ENCODE measurements around the gene KRTAP12-4. TPM values are rescaled to one million over a fixed set of nuclear protein-coding genes. Genes with fewer than 3 reads are reported as not detected.
"Not testable (repeated sequence)": the region's sequence is repeated elsewhere in the genome, so short reads cannot be mapped to it uniquely, and the experiment has no call there.

Gene KRTAP12-4
- total RNA-seq, 1 donor from 2014 or later = not detected

DNA sequence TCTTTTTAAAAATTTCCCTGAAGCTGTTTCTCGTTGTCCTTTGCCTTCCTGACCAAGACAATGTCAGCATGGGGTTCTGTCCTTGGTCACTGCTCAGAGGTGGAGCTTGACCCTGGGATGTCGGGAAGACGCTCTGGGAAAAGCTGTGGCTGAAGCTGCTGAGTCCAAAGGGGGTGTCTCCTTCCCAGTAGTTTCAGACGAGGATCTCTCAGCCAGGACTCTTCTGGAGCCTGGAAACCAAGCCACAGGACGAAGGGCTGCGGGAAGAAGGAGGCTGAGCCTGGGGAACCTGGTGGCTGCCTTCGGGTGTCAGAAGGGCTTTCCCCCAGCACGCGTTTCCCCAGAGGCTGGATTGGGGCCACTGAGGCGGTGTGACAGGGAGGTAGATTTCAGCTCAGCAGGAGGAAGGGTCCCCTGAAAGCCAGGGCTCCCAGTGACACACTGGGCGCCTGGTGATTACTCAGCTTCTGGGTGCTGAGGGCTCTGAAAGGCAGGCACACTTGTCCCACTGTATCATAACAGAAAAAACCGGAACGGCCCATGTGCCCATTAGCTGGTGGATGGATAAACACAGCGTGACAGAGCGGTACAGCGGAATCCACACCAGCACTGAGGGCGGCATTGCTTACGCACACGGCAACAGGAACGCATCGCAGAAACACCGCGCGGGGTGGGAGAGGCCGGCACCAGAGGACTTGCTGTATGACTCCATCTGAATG is 32.5 kb upstream of the KRTAP12-4 start:
- H3K36me3 Mint-ChIP-seq (ENCODE audit: low read depth, unreplicated experiment) = no peaks in the 10 kb centered on the region
- H3K4me3 Mint-ChIP-seq (ENCODE audit: unreplicated experiment) = no peak overlapping the region
- DNase-seq (ENCODE audit: low spot score) = no peak
- peaks cover 5% of the 10 kb centered on the region for H3K4me1 Mint-ChIP-seq (ENCODE audit: unreplicated experiment)
- H3K27ac Mint-ChIP-seq (ENCODE audit: unreplicated experiment) = peak overlapping the region; percentile 24
- TF ChIP-seq, protein P1, sequence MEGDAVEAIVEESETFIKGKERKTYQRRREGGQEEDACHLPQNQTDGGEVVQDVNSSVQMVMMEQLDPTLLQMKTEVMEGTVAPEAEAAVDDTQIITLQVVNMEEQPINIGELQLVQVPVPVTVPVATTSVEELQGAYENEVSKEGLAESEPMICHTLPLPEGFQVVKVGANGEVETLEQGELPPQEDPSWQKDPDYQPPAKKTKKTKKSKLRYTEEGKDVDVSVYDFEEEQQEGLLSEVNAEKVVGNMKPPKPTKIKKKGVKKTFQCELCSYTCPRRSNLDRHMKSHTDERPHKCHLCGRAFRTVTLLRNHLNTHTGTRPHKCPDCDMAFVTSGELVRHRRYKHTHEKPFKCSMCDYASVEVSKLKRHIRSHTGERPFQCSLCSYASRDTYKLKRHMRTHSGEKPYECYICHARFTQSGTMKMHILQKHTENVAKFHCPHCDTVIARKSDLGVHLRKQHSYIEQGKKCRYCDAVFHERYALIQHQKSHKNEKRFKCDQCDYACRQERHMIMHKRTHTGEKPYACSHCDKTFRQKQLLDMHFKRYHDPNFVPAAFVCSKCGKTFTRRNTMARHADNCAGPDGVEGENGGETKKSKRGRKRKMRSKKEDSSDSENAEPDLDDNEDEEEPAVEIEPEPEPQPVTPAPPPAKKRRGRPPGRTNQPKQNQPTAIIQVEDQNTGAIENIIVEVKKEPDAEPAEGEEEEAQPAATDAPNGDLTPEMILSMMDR (IDR thresholded peaks at IDR 0.05; ENCODE audit: unreplicated experiment) = no peak
- no peaks in the 10 kb centered on the region for H3K9me3 Mint-ChIP-seq (ENCODE audit: unreplicated experiment)
- peaks cover 9% of the 10 kb centered on the region for H3K27me3 Mint-ChIP-seq (ENCODE audit: unreplicated experiment)

DNA sequence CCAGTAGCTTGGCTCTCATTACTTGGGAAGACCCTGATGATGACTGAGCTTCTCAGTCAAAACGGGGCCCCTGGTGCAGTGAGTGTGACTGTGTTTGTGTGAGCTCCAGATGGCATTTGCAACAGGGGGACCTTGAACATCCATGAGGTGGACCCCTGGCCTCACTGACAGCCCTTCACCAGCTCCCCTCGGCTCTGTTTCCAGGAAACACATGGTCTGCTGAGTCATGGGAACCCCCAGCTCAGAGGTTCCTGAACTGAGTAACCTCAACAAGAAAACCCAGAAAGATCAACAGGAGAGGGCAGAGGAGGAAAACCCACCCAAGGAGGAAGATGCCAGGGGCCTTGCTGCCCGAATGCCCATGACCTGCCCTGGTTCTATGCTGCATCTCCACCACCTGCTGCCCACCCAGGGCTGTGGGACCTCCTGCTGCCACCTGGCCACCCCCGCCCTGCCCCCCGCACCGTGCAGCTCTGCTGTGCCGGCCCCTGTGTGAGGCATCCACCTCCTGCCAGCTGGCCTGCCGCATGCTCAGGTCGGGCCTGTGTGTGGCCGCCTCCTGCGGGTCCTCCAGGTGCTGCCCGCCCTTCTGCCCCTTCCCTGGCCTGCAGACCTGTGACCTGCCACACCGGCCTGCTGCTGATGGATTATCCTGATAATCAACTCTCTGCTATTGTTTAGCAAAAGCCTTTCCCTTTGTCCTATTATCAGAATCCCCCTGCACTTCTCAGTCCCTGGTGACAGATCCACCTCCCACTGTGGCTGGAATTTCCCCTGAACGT is 31.7 kb upstream of the KRTAP12-4 start:
- H3K4me3 Mint-ChIP-seq (ENCODE audit: unreplicated experiment) = no peak overlapping the region
- H3K4me1 Mint-ChIP-seq (ENCODE audit: unreplicated experiment) = peaks cover 5% of the 10 kb centered on the region
- no peak for DNase-seq (ENCODE audit: low spot score)
- H3K9me3 Mint-ChIP-seq (ENCODE audit: unreplicated experiment) = no peaks in the 10 kb centered on the region
- peaks cover 9% of the 10 kb centered on the region for H3K27me3 Mint-ChIP-seq (ENCODE audit: unreplicated experiment)
- TF ChIP-seq, protein P1 (IDR thresholded peaks at IDR 0.05; ENCODE audit: unreplicated experiment) = no peak
- H3K27ac Mint-ChIP-seq (ENCODE audit: unreplicated experiment) = peak overlapping the region; percentile 24
- H3K36me3 Mint-ChIP-seq (ENCODE audit: low read depth, unreplicated experiment) = no peaks in the 10 kb centered on the region

DNA sequence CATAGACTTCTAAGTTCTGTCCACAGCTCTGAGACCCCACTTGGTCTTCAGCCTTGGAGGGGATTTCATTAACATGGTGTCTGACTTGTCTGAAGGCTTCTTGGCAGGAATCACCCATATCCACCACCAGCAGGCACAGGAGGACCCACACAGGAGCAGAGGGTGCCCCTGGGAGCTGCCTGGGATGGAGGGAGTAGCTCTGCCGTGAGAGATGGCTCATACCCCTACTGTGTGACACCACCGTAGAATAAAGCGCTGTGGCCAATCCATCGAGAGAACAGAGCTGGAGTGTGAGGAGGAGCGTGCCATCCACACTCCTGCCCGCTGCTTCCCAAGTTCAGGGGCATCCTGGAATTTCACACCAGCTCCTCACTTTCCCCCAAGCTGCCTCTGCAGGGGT is 30.6 kb upstream of the KRTAP12-4 start:
- H3K4me1 Mint-ChIP-seq (ENCODE audit: unreplicated experiment); H3K36me3 Mint-ChIP-seq (ENCODE audit: low read depth, unreplicated experiment); H3K4me3 Mint-ChIP-seq (ENCODE audit: unreplicated experiment); DNase-seq (ENCODE audit: low spot score); H3K9me3 Mint-ChIP-seq (ENCODE audit: unreplicated experiment); H3K27ac Mint-ChIP-seq (ENCODE audit: unreplicated experiment): not testable (repeated sequence)
- H3K27me3 Mint-ChIP-seq (ENCODE audit: unreplicated experiment) = peaks cover 11% of the 10 kb centered on the region

DNA sequence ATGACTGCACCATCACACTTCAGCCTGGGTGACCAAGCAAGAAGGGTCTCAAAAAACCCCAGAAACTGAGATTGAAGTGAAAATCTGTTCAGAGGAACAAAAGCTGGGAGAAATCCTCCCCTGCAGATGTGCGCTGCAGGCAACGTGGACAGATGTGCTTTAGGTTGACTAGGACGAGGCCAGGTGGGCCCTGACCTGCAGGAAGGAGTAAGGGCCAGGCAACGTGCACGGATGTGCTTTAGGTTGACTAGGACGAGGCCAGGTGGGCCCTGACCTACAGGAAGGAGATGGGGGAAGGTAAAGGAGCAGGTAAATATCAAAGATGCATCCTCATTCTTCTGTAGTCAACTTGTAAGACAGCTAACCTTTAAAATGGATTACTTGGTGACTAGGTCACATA is 30.0 kb upstream of the KRTAP12-4 start:
- Mint-ChIP-seq H3K27me3 (ENCODE audit: unreplicated experiment) (peaks cover 11% of the 10 kb centered on the region), H3K36me3 (ENCODE audit: low read depth, unreplicated experiment) (no peaks in the 10 kb centered on the region), H3K9me3 (ENCODE audit: unreplicated experiment) (no peaks in the 10 kb centered on the region), H3K4me3 (ENCODE audit: unreplicated experiment) (no peak overlapping the region), H3K4me1 (ENCODE audit: unreplicated experiment) (peaks cover 5% of the 10 kb centered on the region), H3K27ac (ENCODE audit: unreplicated experiment) (no peak overlapping the region)
- DNase-seq (ENCODE audit: low spot score) = no peak
- TF ChIP-seq, protein P1 (IDR thresholded peaks at IDR 0.05; ENCODE audit: unreplicated experiment) = no peak

DNA sequence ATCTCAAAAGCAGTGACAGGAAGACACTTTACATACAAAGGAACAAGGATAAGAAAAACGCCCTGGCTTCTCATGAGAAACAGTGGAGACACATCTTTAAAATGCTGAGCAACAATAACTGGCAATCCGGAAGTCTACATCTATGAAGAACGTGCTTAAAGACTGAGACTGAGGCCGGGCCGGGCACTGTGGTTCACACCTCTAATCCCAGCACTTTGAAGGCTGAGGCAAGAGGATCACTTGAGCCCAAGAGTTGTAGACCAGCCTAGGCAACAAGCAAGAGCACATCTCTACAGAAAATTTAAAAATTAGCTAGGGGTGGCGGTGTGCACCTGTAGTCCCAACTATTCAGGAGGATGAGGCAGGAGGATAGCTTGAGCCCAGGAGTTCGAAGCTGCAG is 29.6 kb upstream of the KRTAP12-4 start:
- Mint-ChIP-seq H3K27me3 (ENCODE audit: unreplicated experiment) (peaks cover 11% of the 10 kb centered on the region), H3K4me1 (ENCODE audit: unreplicated experiment) (peaks cover 5% of the 10 kb centered on the region), H3K9me3 (ENCODE audit: unreplicated experiment) (no peaks in the 10 kb centered on the region), H3K27ac (ENCODE audit: unreplicated experiment) (peak overlapping the region; percentile 1), H3K36me3 (ENCODE audit: low read depth, unreplicated experiment) (no peaks in the 10 kb centered on the region), H3K4me3 (ENCODE audit: unreplicated experiment) (no peak overlapping the region)
- TF ChIP-seq, protein P1 (IDR thresholded peaks at IDR 0.05; ENCODE audit: unreplicated experiment) = no peak
- DNase-seq (ENCODE audit: low spot score) = no peak

Measured in endothelial cell (in vitro differentiated cells).